HG02852 (cell line): Measurements from ENCODE around the gene TFF3.
"Not testable (repeated sequence)": the region's sequence is repeated elsewhere in the genome, so short reads cannot be mapped to it uniquely, and the experiment has no call there.

Experiments used
- ATAC-seq: cut with Tn5 transposase; IDR thresholded peaks from one replicate; pipeline ENCODE4 v1.9.1; 2021; ENCODE audit warnings: mild to moderate bottlenecking, moderate library complexity; ENCODE audit not compliant: unreplicated experiment

The TFF3 gene

DNA sequence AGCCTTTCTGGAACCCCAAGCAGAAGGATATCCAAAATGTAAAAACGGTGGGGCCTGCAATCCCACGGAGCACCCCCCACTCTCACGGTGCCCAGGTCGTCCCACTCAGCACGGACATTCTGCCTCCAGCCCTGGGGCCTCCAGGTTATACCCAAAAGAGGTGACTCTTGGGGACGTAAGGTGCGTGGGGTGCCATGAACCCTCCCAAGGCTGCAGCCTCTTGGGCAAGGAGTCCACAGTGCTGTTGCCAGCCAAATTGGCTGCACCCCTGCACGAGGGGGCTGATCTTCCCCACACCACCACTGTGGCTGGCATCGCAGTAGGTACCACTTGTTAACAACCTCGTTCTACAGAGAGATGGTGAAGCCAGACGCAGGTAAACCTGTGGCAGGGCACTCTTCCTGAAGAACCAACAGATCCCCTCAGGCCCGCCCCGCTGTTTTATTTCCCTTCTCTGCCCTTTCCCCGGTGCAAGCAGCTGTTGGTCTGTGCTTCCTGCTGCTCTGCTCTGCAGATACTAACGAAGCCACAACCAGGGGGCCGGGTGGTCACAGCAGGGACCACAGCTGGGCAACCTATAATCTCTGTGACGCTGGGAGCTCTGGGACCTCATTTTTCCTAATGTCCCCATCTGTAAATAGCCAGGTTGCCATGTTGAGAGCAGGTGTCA is 8.7 kb downstream of the TFF3 start:
- ATAC-seq = no peak

DNA sequence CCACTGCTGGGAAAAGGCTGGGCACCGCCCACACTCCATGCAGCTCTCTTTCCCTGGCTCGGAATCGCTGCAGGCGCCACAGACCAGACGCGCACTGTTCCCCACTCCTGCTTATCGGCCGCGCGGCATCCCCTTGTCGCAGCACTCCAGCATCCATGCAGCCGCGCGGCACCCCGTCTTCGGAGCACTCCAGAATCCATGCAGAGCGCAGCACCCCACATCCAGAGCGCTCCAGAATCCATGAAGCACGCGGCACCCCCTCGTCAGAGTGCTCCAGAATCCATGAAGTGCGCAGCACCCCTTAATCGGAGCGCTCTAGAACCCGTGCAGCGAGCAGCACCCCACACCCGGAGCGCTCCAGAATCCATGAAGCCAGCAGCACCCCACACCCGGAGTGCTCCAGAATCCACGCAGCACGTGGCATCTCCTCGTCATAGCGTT is 9.5 kb downstream of the TFF3 start:
- no peak for ATAC-seq

DNA sequence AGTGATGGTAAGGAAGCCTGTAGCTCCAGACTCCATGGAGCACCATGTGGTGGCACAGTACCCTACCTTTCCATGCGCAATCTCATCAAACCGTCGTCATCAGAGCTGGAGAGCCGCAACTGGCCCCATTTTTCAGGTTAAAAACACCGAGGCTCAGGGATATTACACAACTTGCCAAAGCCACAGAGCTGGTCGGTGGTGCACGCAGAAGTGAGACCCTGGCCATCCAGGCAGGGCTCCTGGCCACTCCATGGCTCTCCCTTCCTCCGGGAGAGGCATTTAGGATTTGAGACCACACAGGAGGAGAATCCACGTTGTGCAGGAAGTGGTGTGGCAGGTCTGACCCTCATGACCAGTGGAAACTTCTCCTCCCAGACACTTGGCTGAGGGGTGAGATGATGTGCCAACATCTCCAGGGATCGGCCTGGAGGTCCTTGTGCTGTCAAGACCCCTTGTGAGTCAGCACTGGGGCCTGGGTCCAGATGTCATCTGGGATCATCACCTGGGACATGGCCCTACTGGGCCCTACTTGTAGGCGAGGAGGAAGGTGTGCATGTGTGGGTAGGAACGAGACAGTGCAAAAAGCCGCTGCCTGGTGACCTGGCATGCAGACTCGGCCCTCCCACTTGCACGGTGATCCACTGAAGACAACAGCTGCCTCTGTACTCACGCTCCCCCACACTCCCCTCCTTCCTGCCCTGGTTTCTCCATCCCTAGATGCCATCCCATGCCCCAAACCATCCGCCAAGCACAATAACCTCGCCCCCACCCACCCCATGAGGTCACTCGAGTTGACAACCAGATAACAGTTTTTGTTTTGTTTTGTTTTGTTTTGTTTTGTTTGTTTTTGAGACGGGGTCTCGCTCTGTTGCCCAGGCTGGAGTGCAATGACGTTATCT is 10.4 kb downstream of the TFF3 start:
- no peak for ATAC-seq

DNA sequence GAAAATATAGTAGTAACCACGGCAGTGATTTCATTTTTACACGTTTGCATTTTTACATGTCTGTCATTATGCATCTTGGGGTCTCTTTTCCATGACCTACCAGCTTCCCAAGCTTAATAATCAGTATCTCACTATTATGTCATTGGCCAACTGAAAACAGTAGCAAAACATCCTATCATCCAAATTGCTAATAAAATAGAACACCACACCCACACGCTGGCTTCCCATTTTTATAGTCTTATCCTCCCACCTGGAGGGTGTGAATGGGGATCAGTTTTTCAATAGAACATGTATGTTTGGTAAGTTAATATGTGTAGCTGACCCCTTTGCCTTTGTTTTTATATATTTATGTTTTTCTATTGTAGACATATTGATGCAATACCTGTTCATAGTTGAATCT is 11.8 kb downstream of the TFF3 start:
- ATAC-seq = no peak

DNA sequence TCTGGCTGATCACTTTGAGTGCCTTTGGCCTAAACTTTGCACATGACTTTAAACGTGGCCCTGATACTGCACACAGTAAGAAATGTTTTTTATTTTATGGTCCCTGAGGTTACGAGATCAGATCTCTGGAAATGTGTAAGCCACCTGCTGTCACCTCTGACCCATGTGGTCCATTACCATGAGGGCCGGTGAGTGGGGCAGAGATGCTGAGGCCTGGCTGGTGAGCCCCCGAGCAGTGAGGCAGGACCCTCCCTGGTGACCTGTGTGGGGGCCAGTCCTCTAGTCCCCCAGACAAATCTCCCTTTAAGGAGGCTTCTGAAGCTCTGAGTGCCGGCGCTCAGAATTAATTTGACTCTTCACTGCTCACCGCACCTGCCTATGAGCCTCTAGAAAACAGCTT is 12.4 kb downstream of the TFF3 start:
- ATAC-seq = no peak

DNA sequence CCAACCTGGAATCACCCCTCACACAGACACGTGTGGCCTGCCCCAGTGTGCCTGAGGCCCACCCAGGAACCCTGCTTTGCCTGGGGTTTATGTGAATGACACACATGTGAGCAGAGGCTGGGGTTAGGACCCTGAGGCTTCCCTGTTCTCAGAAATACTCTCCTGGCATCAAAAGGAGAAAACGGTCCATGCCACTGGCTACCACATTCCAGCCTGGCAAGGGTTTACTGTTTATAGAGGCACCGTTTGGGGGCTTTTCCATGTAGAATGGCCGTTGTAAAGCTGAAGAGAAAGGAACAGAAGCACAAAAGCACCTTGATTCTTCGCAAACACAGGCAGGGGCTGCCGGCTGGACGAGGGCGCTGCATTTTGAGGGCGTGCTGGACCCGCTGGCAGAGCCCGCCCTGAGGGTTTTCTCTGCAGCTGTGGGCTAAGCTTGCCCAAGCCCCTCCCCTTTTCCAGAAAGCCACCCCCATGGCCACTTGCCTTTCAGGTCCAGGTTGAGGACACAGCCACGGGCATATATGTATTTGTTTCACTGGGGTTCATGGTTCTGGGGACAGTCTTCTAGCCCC is 13.0 kb downstream of the TFF3 start:
- ATAC-seq = no peak

DNA sequence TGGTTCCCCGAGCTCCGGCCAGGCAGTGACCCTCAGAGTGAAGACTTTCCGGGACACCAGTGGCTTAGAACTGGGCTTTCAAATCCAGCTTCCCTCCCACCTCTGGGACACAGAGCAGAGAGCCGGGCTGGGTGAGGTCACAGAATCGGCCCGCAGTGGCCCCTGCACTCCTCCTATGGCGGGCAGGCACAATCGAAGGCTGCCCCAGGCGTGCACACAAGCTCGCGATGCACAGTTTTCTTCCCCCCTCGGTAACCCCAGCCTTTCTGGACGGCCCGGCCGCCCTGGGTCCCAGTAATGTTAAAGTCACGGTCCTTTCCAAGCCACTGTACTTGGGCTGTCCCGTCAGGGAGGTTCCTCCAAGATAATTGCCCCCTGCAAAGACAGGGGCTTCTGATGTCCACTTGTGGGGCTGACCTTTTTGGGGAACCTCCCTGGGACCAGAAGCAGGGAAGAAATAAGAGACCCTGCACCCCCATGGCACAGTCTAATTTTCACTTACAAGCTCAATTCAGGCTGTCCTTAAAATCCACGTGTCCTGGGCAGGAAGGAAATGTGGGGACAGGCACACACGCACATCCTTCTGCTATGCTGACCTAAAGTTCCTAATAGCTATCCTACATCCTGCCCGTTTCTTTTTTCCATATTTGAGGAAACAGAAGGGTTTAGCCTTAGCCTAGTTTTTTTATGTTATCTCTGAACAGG is 13.7 kb downstream of the TFF3 start:
- ATAC-seq = no peak

DNA sequence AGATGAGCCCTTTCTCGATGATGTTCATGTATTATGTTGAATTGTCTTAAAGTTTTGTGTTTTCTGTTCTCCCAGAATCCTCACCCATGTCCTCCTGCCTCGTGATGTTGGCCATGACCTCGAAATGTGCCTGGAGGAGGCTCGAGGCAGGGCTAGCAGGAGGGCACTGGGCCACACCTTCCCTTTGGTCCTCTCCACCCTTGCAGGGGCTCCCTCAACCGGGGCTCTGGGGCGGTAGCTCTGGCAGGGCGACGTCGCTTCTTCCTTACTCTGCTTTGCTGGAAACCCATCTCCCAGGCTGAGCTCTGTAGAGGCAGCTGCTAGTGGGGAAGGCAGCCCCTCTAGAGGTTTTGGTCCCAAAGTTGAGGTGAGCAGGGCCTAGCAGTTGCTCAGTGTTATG is 14.3 kb downstream of the TFF3 start:
- ATAC-seq = no peak

DNA sequence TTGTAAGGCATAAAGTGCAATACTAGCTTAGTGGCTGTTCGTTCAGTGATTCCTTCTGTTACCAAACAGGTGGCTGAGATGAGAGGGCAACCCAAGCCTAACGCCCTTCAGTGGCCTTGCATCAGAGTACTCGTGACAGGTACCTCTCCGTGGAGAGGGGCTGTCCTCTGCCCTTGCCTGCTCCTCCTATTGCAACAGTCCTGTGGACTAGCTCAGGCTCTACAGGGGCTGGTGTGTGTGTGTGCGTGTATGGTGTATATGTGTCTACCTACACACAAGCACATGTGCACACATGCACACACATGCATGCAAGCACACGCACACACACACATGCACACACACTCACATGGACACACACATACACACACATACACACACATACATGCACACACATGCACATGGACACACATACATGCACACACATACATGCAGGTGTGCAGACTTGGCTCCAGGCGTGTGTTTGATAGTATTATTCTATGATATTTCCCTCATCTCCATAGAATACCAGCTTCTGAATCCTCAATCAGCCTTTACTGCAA is 15.1 kb downstream of the TFF3 start:
- ATAC-seq = no peak

DNA sequence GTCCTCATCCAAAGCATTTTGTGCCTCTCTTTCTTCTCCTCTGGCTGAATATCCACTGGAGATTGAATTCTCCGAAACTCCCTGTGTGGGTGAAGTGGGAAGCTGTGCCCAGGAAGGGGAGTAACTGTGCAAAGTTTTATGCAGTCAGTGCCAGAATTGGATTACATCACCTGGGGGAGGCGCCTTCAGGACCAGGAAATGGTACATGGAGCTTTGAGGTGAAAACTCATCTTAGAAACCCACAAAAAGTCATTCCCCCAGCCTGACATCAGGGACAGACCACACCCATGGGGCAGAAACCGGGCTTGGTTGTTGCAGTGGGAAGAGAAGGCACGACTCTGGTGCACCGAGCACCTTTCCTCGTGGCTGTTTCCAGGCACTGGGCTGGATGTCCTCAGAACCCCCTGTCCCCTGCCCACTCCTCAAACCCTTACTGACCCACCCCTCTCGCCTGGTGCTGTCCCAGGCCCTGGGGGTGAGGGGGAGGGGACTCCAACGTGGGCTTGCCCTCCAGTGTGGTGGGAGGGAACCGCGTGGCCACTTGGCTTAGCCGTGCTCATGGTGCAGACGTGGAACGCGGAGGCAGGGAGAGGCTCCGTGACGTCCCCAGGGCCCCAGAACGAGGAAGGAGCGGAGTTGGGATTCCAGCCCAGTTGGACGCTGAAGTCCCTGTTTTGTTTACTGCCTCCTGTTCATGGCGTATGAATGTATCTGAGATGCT is 15.7 kb downstream of the TFF3 start:
- no peak for ATAC-seq

DNA sequence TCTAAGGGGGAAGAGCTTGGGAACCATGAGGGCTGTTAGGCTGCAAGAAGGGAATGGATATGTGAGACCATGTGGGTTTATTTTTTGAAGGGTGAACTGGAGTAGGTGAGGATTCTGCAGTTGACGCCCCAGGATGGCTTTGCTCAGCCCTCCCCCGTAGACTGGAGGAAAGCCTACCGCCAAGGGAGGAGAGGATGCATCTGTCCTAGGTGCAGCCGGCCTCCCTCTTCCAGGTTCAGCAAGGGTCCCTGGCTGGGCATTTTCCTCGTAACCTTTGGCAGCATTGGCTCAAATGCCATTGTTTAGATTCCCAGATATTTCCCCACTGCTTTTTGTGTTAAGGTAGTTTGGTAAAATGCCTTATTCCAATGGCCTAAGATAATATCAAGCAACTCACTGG is 16.6 kb downstream of the TFF3 start:
- ATAC-seq = no peak

DNA sequence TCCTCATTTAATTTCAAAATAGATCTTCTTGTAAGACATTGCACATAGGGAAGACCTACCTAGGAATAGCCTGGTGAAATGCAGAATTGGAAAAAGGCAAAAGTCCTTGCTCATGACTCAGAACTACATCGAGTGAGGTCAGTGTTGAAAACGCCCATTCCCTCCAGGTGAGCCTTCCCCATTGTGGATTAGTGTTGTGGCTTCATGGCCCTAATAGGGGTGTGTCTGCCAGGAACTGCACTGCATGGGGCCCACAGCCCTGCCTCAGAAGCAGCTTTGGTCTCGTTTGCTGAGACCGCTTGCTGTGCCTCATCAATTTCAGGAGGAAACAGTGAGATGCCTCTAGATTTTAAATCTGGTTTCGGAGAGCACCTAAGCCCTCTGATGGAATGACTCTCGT is 17.0 kb downstream of the TFF3 start:
- no peak for ATAC-seq

DNA sequence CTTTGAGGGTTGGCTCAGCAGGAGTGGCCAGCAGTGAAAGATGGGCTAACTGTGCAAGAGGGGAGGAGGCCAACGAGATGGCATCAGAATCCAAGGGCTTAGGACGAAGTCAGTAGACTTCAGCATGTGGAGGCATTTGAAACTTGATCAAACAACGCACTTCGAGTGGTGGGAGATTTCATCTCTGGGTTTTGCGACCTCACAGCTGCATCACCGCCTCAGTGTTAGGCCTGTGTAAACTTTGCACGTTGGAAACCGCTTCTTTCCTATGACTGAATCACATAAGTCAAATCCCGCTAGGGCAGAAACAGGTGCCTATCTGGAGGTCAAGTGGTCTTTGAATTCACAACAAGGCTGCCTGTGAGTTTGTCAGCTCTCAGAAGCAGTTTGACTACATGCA is 17.8 kb downstream of the TFF3 start:
- ATAC-seq = no peak

DNA sequence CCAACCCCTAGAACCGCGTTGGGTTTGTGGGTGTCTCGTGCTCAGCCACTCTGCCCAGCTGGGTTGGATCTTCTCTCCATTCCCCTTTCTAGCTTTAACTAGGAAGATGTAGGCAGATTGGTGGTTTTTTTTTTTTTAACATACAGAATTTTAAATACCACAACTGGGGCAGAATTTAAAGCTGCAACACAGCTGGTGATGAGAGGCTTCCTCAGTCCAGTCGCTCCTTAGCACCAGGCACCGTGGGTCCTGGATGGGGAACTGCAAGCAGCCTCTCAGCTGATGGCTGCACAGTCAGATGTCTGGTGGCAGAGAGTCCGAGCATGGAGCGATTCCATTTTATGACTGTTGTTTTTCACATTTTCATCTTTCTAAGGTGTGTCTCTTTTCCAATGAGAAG is 18.7 kb downstream of the TFF3 start:
- ATAC-seq = no peak

DNA sequence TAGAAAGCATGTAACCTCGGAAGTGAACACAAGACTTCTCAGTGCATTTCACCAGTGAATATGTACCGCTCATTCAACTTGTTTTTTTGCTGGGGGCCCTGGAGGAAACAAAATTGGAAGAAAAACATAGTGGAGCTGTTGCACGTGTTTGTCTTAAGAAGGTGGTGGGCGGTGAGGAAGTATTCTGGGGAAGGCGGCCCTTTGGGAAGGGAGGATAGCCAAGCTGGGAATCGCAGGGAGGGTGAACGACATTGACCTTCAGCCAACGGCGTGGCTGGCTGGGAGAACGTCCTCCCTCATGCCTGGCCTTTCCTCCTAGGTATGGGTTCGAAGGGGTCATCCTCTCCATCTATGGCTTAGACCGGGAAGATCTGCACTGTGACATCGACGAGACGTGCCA is 19.4 kb downstream of the TFF3 start:
- no peak for ATAC-seq

DNA sequence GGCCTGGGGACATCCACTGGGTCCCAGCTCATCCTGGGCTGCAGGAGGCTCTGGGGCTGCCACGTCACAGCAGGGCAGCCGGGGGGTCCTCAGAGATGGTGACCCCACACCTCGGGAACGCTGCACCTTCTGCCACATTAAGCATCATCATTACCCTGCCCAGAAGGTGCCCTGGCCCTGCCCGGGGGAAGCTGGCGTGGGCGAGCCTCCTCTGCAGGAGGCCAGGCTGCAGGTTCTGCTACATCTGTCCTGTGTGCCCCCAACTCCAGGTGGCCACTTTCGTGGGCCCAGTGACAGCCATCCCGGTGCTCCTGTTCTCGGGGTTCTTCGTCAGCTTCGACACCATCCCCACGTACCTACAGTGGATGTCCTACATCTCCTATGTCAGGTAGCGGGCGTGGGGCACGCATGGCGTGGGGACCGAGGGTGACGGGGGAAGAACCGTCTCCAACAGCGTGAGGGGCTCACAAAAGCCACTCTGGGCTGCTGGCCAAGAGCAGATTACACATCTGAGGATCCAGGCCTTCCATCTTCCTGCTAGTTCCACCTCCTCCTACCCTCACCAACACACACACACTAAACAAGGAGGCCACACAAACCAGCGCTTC is 20.8 kb downstream of the TFF3 start:
- ATAC-seq = no peak

DNA sequence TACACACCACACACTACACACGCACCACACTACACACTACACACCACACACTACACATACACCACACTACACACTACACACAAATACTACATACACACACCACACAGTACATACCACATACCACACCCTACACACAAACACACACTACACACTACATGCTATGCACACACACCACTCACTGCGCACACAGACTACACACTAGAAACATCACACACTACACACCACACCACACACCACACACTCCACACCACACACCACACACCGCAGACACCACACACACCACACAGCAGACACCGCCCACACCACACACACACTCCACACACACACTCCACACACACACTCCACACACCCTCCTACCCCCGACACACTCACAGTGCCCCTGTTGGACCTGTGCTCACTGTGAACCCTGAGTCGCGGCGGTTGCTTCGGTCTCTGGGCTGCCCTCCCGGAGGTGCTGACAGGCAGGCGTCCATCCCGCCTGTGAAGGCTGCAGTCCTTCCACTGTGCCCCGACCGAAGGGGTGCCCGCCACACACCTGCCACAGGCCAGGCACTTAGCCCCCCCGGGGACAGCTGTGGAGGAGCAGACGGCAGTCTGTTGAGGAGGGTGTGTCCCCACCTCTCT is 21.4 kb downstream of the TFF3 start:
- no peak for ATAC-seq

DNA sequence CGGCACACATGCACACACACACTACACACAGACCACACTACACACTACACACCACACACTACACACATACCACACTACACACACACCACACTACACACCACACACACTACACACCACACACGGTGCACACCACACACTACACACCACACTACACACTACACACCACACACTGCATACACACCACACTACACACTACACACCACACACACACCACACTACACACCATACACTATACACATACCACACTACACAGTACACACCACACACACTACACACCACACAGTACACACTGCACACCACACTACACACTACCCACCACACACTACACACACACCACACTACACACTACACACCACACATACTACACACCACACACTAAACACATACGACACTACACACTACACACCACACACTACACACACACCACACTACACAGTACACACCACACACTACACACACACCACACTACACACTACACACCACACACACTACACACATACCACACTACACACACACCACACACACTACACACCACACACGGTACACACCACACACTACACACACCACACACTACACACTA is 22.6 kb downstream of the TFF3 start:
- not testable (repeated sequence) for ATAC-seq
